PC-3 (cell line): ENCODE results near the gene PALD1. TPM values are rescaled to one million over a fixed set of nuclear protein-coding genes. Genes with fewer than 3 reads are reported as not detected.

Experiments
- ATAC-seq: fragments of 200-7000 bp; cut with Tn5 transposase; 2 replicates; pipeline ENCODE4 v1.9.1; 2020; ENCODE audit warnings: mild to moderate bottlenecking, moderate library complexity
- BruUV-seq: library from RNA; stranded (reverse); fragments of 400-500 nt; replicated peaks from 2 replicates; lab custom pipeline; 2021; lab: Mats Ljungman, UMichigan
- CTCF ChIA-PET: fragments of 300-600 bp; sonication (Branson Sonifier 250); formaldehyde crosslinking; loops from one replicate; lab custom pipeline; 2022; ENCODE audit warnings: antibody characterized with exemption; lab: Charles Lee
- POLR2A ChIA-PET: fragments of 300-600 bp; sonication (Branson Sonifier 250); formaldehyde crosslinking; loops from one replicate; lab custom pipeline; 2022; ENCODE audit warnings: antibody characterized with exemption; ENCODE audit not compliant: unreplicated experiment; lab: Charles Lee
- DNase-seq: peaks from one replicate; pipeline ENCODE4 v3.0.0-alpha.2; 2015
- H2AFZ ChIP-seq: fragments of 300-600 bp; sonication (generic); 2 replicates; pipeline ENCODE4 v1.6.0; 2016; ENCODE audit warnings: antibody characterized with exemption, low read length
- H3F3A ChIP-seq: fragments of 300-600 bp; sonication (generic); one replicate; pipeline ENCODE4 v1.6.0; 2017; ENCODE audit warnings: antibody characterized with exemption, low read length, control low read depth, mild to moderate bottlenecking; ENCODE audit not compliant: unreplicated experiment
- H3K27ac ChIP-seq: fragments of 300-600 bp; sonication (generic); 2 replicates; pipeline ENCODE4 v1.5.1; 2016; ENCODE audit warnings: mild to moderate bottlenecking, low read length
- H3K27me3 ChIP-seq: fragments of 300-600 bp; sonication (generic); 2 replicates; pipeline ENCODE4 v1.6.1; 2016; ENCODE audit warnings: low read length, mixed read lengths
- H3K36me3 ChIP-seq: fragments of 300-600 bp; sonication (generic); 2 replicates; pipeline ENCODE4 v1.6.1; 2016; ENCODE audit warnings: low read depth, mixed run types, low read length, mixed read lengths
- H3K4me1 ChIP-seq: fragments of 300-600 bp; sonication (generic); 2 replicates; pipeline ENCODE4 v1.5.1; 2016; ENCODE audit warnings: low read length; ENCODE audit not compliant: insufficient read depth
- H3K4me2 ChIP-seq: fragments of 300-600 bp; sonication (generic); 2 replicates; pipeline ENCODE4 v1.6.0; 2016; ENCODE audit warnings: low read length
- H3K4me3 ChIP-seq: fragments of 300-600 bp; sonication (generic); 2 replicates; pipeline ENCODE4 v1.5.1; 2016; ENCODE audit warnings: mild to moderate bottlenecking, low read length, mixed read lengths
- H3K79me2 ChIP-seq: fragments of 300-600 bp; sonication (generic); 2 replicates; pipeline ENCODE4 v1.6.1; 2017; ENCODE audit warnings: low read length, mixed read lengths
- H3K9ac ChIP-seq: fragments of 300-600 bp; sonication (generic); 2 replicates; pipeline ENCODE4 v1.6.0; 2016; ENCODE audit warnings: mild to moderate bottlenecking, low read length
- H3K9me2 ChIP-seq: fragments of 300-600 bp; sonication (generic); replicated peaks from 2 replicates; pipeline ENCODE4 v1.6.1; 2016; ENCODE audit warnings: mixed run types, low read length, mixed read lengths
- H3K9me3 ChIP-seq: fragments of 300-600 bp; sonication (generic); 2 replicates; pipeline ENCODE4 v1.6.1; 2016; ENCODE audit warnings: low read length, mixed read lengths
- H4K20me1 ChIP-seq: fragments of 300-600 bp; sonication (generic); 2 replicates; pipeline ENCODE4 v1.6.1; 2016; ENCODE audit warnings: low read length, mixed read lengths
- CTCF ChIP-seq: fragments of 300-600 bp; sonication (generic); conservative IDR thresholded peaks from 2 replicates; pipeline ENCODE4 v1.5.1; 2017; ENCODE audit warnings: antibody characterized with exemption, low read depth, mild to moderate bottlenecking, low read length
- EZH2 ChIP-seq: fragments of 300-600 bp; sonication (generic); IDR thresholded peaks from one replicate; pipeline ENCODE4 v1.6.1; 2017; ENCODE audit warnings: antibody characterized with exemption, mild to moderate bottlenecking, low read length; ENCODE audit not compliant: unreplicated experiment
- EZH2phosphoT487 ChIP-seq: fragments of 300-600 bp; sonication (generic); IDR thresholded peaks from 2 replicates; pipeline ENCODE4 v1.6.1; 2018; ENCODE audit warnings: mild to moderate bottlenecking, antibody characterized with exemption, low read length, borderline replicate concordance
- intact Hi-C: fragments of 100-400 bp; cut with micrococcal nuclease; formaldehyde crosslinking; loops from 2 replicates; pipeline ENCODE4 v1.9.0; 2023
- total RNA-seq: library from RNA; depleted of rRNA; stranded (reverse); fragments of >200 nt; gene quantifications from 2 replicates; pipeline ENCODE4 v1.2.3, GENCODE V29; 2014

PALD1 gene
- total RNA-seq, 1 experiment from 2014 or later, result 0.80 TPM

- Histone ChIP-seq H3K4me2 (no peak overlapping the region), H3K4me1 (no peaks in the 10 kb centered on the region), H2AFZ (no peak overlapping the region), H3K27me3 (no peaks in the 10 kb centered on the region), H4K20me1 (no peaks in the 10 kb centered on the region), H3K4me3 (no peak overlapping the region), H3K9me3 (no peaks in the 10 kb centered on the region), H3K27ac (no peak overlapping the region), H3F3A (no peaks in the 10 kb centered on the region), H3K36me3 (no peaks in the 10 kb centered on the region), H3K9me2 (no peaks in the 10 kb centered on the region), H3K79me2 (no peaks in the 10 kb centered on the region), H3K9ac (no peak overlapping the region)
- ChIA-PET POLR2A (no interaction called here), CTCF (no interaction called here)
- BruUV-seq, result no TSS peak
- TF ChIP-seq CTCF (no peak), EZH2phosphoT487 (no peak), EZH2 (no peak)
- intact Hi-C loops, result no loop called here
- DNase-seq, result no peak
- no peak for ATAC-seq
Observed at GRCh38 chr10:70599791-70600190, 121.2 kb downstream of the PALD1 start.

DNA sequence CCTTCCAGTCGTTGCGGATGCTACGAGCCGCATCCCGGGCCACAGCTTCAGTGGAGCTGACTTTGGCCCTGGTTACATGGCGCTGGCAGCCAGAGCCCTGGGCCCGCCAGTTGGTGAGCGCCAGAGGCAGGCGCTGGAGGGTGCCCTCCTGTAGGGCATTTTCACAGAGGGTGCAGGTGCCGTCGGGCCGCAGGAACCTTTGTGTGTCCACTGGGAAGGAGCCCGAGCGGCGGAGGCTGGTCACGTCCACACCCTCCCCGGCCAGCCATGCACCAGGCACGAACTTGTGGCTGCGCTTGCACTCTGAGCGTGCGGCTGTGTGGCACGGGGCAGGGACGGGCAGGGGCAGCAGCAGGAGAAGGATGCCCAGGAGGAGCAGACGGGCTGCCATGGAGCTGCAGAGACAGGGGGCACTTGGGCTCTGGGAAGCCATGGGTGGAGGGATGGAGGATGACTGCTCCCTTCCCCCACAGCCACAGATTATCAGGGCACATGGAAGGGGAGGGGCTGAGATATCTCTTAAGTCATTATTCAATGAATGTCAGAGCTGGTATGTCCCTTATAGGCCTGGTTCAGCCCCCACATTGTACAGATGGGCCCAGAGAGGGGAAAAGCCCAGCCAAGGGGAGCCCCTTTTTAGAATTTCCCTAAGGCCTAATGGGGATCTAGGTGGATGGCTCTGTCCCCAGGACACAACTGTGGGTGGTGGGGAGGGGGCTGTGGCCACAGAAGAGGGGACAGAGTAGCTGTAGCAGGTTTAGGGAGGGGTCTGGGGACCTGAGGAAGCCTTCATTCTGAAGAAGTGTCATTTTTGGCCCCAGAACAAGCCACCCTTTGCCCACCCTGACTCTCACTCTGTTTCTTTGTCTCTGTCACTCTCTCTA lies 122.2 kb downstream of the PALD1 start:
- TF ChIP-seq CTCF (no peak), EZH2phosphoT487 (no peak), EZH2 (no peak)
- ChIA-PET CTCF (no interaction called here), POLR2A (no interaction called here)
- Histone ChIP-seq H3K4me3 (no peak overlapping the region), H4K20me1 (no peaks in the 10 kb centered on the region), H3K27ac (no peak overlapping the region), H3K4me1 (no peaks in the 10 kb centered on the region), H3K36me3 (no peaks in the 10 kb centered on the region), H3K4me2 (no peak overlapping the region), H3K9me2 (peaks cover 3% of the 10 kb centered on the region; the same call in 1 of the 2 replicates), H3F3A (no peaks in the 10 kb centered on the region), H3K27me3 (no peaks in the 10 kb centered on the region), H2AFZ (no peak overlapping the region), H3K9me3 (no peaks in the 10 kb centered on the region), H3K9ac (no peak overlapping the region), H3K79me2 (no peaks in the 10 kb centered on the region)
- ATAC-seq, result no peak
- DNase-seq, result no peak
- intact Hi-C loops, result no loop called here
- no TSS peak for BruUV-seq

DNA sequence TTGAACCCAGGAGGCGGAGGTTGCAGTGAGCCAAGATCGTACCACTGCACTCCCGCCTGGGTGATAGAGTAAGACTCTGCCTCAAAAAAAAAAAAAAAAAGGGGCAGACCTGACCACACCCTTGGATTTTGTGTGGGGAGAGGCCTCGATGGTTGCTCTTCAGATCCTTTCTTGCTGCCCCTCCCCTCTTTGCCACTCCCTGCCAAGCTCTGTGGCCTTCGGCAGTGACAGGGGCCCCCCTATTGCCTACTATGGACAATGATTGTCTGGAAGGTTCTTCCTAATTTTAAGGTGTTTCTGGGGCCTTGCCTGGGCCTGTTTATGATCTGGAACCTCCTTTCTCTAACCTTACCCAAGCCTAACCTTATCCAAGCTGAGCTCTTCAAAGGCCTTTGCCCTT lies 123.2 kb downstream of the PALD1 start:
- no peak for ATAC-seq

More for the DNA sequence above, 123.2 kb downstream of the PALD1 start:
- ChIA-PET CTCF (no interaction called here), POLR2A (no interaction called here)
- no peaks in the 10 kb centered on the region for H3K79me2 ChIP-seq
- H3K27me3 ChIP-seq, result no peaks in the 10 kb centered on the region
- no peak overlapping the region for H3K27ac ChIP-seq
- intact Hi-C loops, result no loop called here
- BruUV-seq, result no TSS peak
- H3K9me3 ChIP-seq, result no peaks in the 10 kb centered on the region
- H2AFZ ChIP-seq, result no peak overlapping the region
- H3K36me3 ChIP-seq, result no peaks in the 10 kb centered on the region
- no peaks in the 10 kb centered on the region for H3K4me1 ChIP-seq
- no peak overlapping the region for H3K4me2 ChIP-seq
- DNase-seq, result no peak
- H3K9me2 ChIP-seq, result peaks cover 3% of the 10 kb centered on the region; the same call in 1 of the 2 replicates
- TF ChIP-seq CTCF (no peak), EZH2phosphoT487 (no peak), EZH2 (no peak)
- H3F3A ChIP-seq, result no peaks in the 10 kb centered on the region
- H3K4me3 ChIP-seq, result no peak overlapping the region
- H3K9ac ChIP-seq, result no peak overlapping the region
- no peaks in the 10 kb centered on the region for H4K20me1 ChIP-seq
